GM23338 (cell line): Measurements from ENCODE around the gene LEKR1.

ENCODE experiments used
- CREB1 ChIP-seq: fragments of 250-450 bp; sonication (Bioruptor Pico); IDR thresholded peaks from 2 replicates; pipeline ENCODE4 v1.5.0; 2020; ENCODE audit warnings: low read depth, mild to moderate bottlenecking, moderate library complexity
- CTCF ChIP-seq, 2 experiments: fragments of 200-600 bp in 1 of 2; sonication (generic) in 1 of 2; conservative IDR thresholded peaks; 2 replicates each; pipeline versions ENCODE4 v1.5.1 to v1.6.1; 2016 to 2017; ENCODE audit warnings: antibody characterized with exemption in 2 of 2, low read depth in 2 of 2, mild to moderate bottlenecking in 2 of 2, moderate library complexity in 1 of 2
- EZH2 ChIP-seq: fragments of 200-600 bp; sonication (generic); IDR thresholded peaks from one replicate; pipeline ENCODE4 v1.8.0; 2017; ENCODE audit warnings: antibody characterized with exemption, mild to moderate bottlenecking, low read depth; ENCODE audit not compliant: unreplicated experiment
- EZH2phosphoT487 ChIP-seq: fragments of 200-600 bp; sonication (generic); IDR thresholded peaks from one replicate; pipeline ENCODE4 v1.8.1; 2018; ENCODE audit warnings: antibody characterized with exemption; ENCODE audit not compliant: unreplicated experiment
- JUNB ChIP-seq: IDR thresholded peaks from one replicate; pipeline ENCODE4 v1.6.1; 2016; ENCODE audit warnings: antibody characterized with exemption; ENCODE audit not compliant: unreplicated experiment
- NANOG ChIP-seq: IDR thresholded peaks from 2 replicates; pipeline ENCODE4 v1.6.1; 2016; ENCODE audit warnings: antibody characterized with exemption, borderline replicate concordance
- POLR2AphosphoS5 ChIP-seq: IDR thresholded peaks from 2 replicates; pipeline ENCODE4 v1.6.1; 2016; ENCODE audit warnings: antibody characterized with exemption, low read depth
- REST ChIP-seq: IDR thresholded peaks from one replicate; pipeline ENCODE4 v1.6.1; 2018; ENCODE audit warnings: antibody characterized with exemption; ENCODE audit not compliant: unreplicated experiment

- TF ChIP-seq CTCF (conservative IDR thresholded peaks at IDR 0.05; ENCODE audit: low read depth in 2 of 2) = no peak
- no peak for TF ChIP-seq REST
- TF ChIP-seq NANOG = no peak
- no peak for TF ChIP-seq JUNB
- TF ChIP-seq EZH2 = no peak
- no peak for TF ChIP-seq POLR2AphosphoS5
- no peak for TF ChIP-seq CREB1 (CRISPR knock-in tag)
- TF ChIP-seq EZH2phosphoT487 = no peak
Observed at GRCh38 chr3:157040456-157040855, 214.3 kb downstream of the LEKR1 start.
